A673 (cell line): Measurements from ENCODE around the gene SCG3. TPM values are rescaled to one million over a fixed set of nuclear protein-coding genes. Genes with fewer than 3 reads are reported as not detected.

Source experiments
- BruUV-seq: library from RNA; stranded (reverse); fragments of 400-500 nt; replicated peaks from 2 replicates; lab custom pipeline; 2021; lab: Mats Ljungman, UMichigan
- CTCF ChIA-PET: fragments of 300-600 bp; sonication (Branson Sonifier 250); formaldehyde crosslinking; loops from one replicate; lab custom pipeline; 2022; ENCODE audit warnings: antibody characterized with exemption; lab: Charles Lee
- POLR2A ChIA-PET: fragments of 300-600 bp; sonication (Branson Sonifier 250); formaldehyde crosslinking; loops from one replicate; lab custom pipeline; 2022; ENCODE audit warnings: antibody characterized with exemption; ENCODE audit not compliant: low non-redundant PET; lab: Charles Lee
- DNase-seq: peaks from one replicate; pipeline ENCODE4 v3.0.0-alpha.2; 2015; ENCODE audit warnings: low spot score
- H3K27ac ChIP-seq: fragments of 200-600 bp; sonication (generic); 2 replicates; pipeline ENCODE4 v1.5.1; 2016; ENCODE audit warnings: mixed run types, low read depth, mild to moderate bottlenecking, mixed read lengths, antibody characterized with exemption, low read length; ENCODE audit not compliant: poor library complexity, severe bottlenecking
- H3K27me3 ChIP-seq: fragments of 200-600 bp; sonication (generic); replicated peaks from 2 replicates; pipeline ENCODE4 v1.6.1; 2017; ENCODE audit warnings: mixed run types, low read depth, mild to moderate bottlenecking, mixed read lengths, antibody characterized with exemption, low read length; ENCODE audit not compliant: insufficient read depth, poor library complexity
- H3K36me3 ChIP-seq: fragments of 200-600 bp; sonication (generic); 2 replicates; pipeline ENCODE4 v1.6.1; 2016; ENCODE audit warnings: mixed run types, mild to moderate bottlenecking, mixed read lengths, antibody characterized with exemption, low read length; ENCODE audit not compliant: insufficient read depth, poor library complexity, severe bottlenecking
- H3K4me1 ChIP-seq: fragments of 200-600 bp; sonication (generic); 2 replicates; pipeline ENCODE4 v1.6.1; 2017; ENCODE audit warnings: mixed run types, mild to moderate bottlenecking, mixed read lengths, antibody characterized with exemption, low read length; ENCODE audit not compliant: insufficient read depth, poor library complexity, severe bottlenecking
- H3K4me3 ChIP-seq: fragments of 200-600 bp; sonication (generic); 2 replicates; pipeline ENCODE4 v1.5.1; 2016; ENCODE audit warnings: low read depth, mixed run types, mild to moderate bottlenecking, mixed read lengths, low read length; ENCODE audit not compliant: poor library complexity, severe bottlenecking
- H3K9me3 ChIP-seq: fragments of 200-600 bp; sonication (generic); 2 replicates; pipeline ENCODE4 v1.6.1; 2016; ENCODE audit warnings: mixed run types, low read depth, mild to moderate bottlenecking, mixed read lengths, antibody characterized with exemption, low read length; ENCODE audit not compliant: poor library complexity, severe bottlenecking
- EZH2 ChIP-seq: fragments of 200-600 bp; sonication (generic); IDR thresholded peaks from 2 replicates; pipeline ENCODE4 v1.6.1; 2017; ENCODE audit warnings: borderline replicate concordance, low read depth, mild to moderate bottlenecking, mixed read lengths, antibody characterized with exemption, low read length; ENCODE audit not compliant: poor library complexity, severe bottlenecking
- intact Hi-C: fragments of 100-400 bp; cut with micrococcal nuclease; formaldehyde crosslinking; loops from one replicate; pipeline ENCODE4 v1.10.0; 2022; ENCODE audit not compliant: unreplicated experiment
- total RNA-seq: library from RNA; stranded (reverse); gene quantifications from 2 replicates; pipeline ENCODE4 v1.2.3, GENCODE V29; 2021
- TF ChIP-seq, protein P1 (sequence below): fragments of 300-800, 200-600 bp; sonication (generic); conservative IDR thresholded peaks from 2 replicates; pipeline ENCODE4 v1.5.1; 2017; ENCODE audit warnings: low read depth, mild to moderate bottlenecking, antibody characterized with exemption, low read length, moderate library complexity, mixed read lengths

The SCG3 gene
- total RNA-seq, 1 experiment from 2014 or later = 0.21 TPM

DNA sequence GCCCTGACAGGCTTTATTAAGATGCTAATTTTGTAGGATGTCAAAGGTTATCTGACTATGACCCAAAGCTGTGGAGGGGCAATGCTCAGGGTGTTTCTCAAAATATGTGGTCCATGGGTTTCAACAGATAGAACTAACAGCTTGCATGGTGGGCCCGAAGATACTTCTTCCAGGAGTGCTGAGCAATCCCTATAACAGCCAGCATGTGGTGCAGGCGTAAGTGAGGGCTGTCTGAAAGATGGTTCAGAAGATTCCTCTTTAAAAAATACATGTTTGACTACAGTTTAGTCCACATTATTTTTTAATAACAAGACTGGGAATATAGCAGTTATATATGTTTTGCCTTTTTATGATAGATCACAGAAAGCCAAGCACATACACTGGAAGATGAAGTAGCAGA, 7.6 kb downstream of the SCG3 start:
- H3K4me1 ChIP-seq = no peaks in the 10 kb centered on the region
- TF ChIP-seq, protein P1, sequence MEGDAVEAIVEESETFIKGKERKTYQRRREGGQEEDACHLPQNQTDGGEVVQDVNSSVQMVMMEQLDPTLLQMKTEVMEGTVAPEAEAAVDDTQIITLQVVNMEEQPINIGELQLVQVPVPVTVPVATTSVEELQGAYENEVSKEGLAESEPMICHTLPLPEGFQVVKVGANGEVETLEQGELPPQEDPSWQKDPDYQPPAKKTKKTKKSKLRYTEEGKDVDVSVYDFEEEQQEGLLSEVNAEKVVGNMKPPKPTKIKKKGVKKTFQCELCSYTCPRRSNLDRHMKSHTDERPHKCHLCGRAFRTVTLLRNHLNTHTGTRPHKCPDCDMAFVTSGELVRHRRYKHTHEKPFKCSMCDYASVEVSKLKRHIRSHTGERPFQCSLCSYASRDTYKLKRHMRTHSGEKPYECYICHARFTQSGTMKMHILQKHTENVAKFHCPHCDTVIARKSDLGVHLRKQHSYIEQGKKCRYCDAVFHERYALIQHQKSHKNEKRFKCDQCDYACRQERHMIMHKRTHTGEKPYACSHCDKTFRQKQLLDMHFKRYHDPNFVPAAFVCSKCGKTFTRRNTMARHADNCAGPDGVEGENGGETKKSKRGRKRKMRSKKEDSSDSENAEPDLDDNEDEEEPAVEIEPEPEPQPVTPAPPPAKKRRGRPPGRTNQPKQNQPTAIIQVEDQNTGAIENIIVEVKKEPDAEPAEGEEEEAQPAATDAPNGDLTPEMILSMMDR = no peak
- no peak for TF ChIP-seq EZH2
- H3K4me3 ChIP-seq = no peak overlapping the region
- ChIA-PET POLR2A (no interaction called here), CTCF (no interaction called here)
- H3K27ac ChIP-seq = no peak overlapping the region
- peaks cover 69% of the 10 kb centered on the region for H3K27me3 ChIP-seq
- intact Hi-C loops = no loop called here
- no TSS peak for BruUV-seq
- DNase-seq = no peak
- H3K9me3 ChIP-seq = no peaks in the 10 kb centered on the region
- H3K36me3 ChIP-seq = no peaks in the 10 kb centered on the region

DNA sequence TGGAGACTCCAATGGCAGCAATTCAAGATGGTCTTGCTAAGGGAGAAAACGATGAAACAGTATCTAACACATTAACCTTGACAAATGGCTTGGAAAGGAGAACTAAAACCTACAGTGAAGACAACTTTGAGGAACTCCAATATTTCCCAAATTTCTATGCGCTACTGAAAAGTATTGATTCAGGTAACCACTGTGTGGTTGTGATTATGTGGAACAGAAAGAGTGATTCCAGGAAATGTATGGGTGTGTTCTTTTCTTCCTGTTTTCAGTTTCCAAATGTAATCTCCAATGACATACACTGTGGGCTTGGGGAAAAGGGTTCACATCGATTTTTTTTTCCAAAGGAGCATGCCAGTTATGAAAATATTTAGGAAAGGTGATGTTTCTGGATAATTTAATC, 10.9 kb downstream of the SCG3 start:
- no peak for TF ChIP-seq EZH2
- TF ChIP-seq, protein P1 = no peak
- no peak for DNase-seq

DNA sequence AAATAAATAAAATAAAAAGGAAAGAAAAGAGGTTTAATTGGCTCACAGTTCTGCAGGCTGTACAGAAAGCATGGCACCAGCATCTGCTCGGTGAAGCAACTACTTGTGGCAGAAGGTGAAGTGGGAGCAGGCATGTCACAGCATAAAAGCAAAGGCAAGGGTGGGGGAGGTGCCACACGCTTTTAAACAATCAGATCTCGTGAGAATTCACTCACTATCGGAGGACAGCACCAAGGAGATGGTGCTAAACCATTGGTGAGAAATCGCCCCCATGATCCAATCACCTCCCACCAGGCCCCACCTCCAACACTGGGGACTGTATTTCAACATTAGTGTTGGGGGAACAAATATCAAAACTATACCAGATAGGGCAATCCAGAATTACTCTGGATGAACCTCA, 15.3 kb downstream of the SCG3 start:
- H3K9me3 ChIP-seq = no peaks in the 10 kb centered on the region
- ChIA-PET POLR2A (no interaction called here), CTCF (no interaction called here)
- intact Hi-C loops = no loop called here
- BruUV-seq = no TSS peak
- peaks cover 56% of the 10 kb centered on the region for H3K27me3 ChIP-seq
- no peak overlapping the region for H3K27ac ChIP-seq
- DNase-seq = no peak
- H3K4me3 ChIP-seq = no peak overlapping the region
- no peaks in the 10 kb centered on the region for H3K36me3 ChIP-seq
- H3K4me1 ChIP-seq = no peaks in the 10 kb centered on the region
- TF ChIP-seq, protein P1 = no peak
- no peak for TF ChIP-seq EZH2

More for the DNA sequence above, 10.9 kb downstream of the SCG3 start:
- Histone ChIP-seq H3K4me1 (no peaks in the 10 kb centered on the region), H3K9me3 (no peaks in the 10 kb centered on the region), H3K27me3 (peaks cover 51% of the 10 kb centered on the region), H3K4me3 (no peak overlapping the region), H3K36me3 (no peaks in the 10 kb centered on the region), H3K27ac (no peak overlapping the region)
- BruUV-seq = no TSS peak
- ChIA-PET CTCF (no interaction called here), POLR2A (no interaction called here)
- intact Hi-C loops = no loop called here
